ENCODE results near the gene RHBDD3.

DNA sequence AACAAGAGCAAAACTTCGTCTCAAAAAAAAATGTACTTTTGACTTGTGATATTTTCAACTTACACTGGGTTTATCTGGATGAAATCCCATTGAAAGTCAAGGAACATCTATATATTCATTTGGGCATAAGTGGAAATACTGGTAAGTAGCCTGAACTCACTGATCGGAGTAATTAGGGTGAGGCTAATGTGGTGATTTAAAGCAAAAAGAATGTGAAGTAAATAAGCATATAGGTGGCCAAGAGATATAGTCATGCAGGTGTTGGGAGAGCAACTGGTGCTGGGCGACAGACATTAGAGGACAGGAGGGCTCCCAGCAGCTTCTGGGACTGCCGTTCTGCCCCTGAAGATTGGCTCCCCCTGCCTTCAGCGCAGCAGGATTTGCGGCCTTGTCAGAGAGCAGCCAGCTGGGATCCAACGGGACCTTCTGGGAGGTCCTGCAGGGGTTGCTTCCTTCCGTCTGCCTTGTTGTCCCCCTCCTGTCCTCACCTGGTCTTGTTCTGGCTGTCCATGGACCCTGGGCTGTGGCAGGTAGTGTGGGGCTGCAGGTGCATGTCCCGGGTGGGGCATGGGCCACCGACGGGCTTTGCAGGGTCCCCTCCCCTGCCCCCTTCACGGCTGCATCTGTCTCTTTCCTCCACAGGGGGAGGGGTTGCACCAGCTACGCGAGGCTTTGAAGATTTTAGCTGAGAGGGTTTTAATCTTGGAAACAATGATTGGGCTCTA is 14.1 kb downstream of the RHBDD3 start:
- TF ChIP-seq, protein P1, sequence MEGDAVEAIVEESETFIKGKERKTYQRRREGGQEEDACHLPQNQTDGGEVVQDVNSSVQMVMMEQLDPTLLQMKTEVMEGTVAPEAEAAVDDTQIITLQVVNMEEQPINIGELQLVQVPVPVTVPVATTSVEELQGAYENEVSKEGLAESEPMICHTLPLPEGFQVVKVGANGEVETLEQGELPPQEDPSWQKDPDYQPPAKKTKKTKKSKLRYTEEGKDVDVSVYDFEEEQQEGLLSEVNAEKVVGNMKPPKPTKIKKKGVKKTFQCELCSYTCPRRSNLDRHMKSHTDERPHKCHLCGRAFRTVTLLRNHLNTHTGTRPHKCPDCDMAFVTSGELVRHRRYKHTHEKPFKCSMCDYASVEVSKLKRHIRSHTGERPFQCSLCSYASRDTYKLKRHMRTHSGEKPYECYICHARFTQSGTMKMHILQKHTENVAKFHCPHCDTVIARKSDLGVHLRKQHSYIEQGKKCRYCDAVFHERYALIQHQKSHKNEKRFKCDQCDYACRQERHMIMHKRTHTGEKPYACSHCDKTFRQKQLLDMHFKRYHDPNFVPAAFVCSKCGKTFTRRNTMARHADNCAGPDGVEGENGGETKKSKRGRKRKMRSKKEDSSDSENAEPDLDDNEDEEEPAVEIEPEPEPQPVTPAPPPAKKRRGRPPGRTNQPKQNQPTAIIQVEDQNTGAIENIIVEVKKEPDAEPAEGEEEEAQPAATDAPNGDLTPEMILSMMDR (IDR thresholded peaks at IDR 0.05): no peak
- no peak for TF ChIP-seq POLR2A (IDR thresholded peaks at IDR 0.05)
